A673 (cell line): ENCODE data around the gene LRRC8B.

ENCODE experiments used
- CTCF ChIP-seq: fragments of 300-800, 200-600 bp; sonication (generic); conservative IDR thresholded peaks from 2 replicates; pipeline ENCODE4 v1.5.1; 2017; ENCODE audit warnings: low read depth, mild to moderate bottlenecking, antibody characterized with exemption, low read length, moderate library complexity, mixed read lengths
- EZH2 ChIP-seq: fragments of 200-600 bp; sonication (generic); IDR thresholded peaks from 2 replicates; pipeline ENCODE4 v1.6.1; 2017; ENCODE audit warnings: borderline replicate concordance, low read depth, mild to moderate bottlenecking, mixed read lengths, antibody characterized with exemption, low read length; ENCODE audit not compliant: poor library complexity, severe bottlenecking

GRCh38 chr1:89630048-89630447, 105.4 kb downstream of the LRRC8B start:
- no peak for TF ChIP-seq CTCF
- no peak for TF ChIP-seq EZH2
